HG02798 (cell line): Measurements from ENCODE around the gene CELF1.

ENCODE experiments used
- ATAC-seq: cut with Tn5 transposase; IDR thresholded peaks from one replicate; pipeline ENCODE4 v1.9.1; 2021; ENCODE audit warnings: mild to moderate bottlenecking; ENCODE audit not compliant: unreplicated experiment, poor library complexity

CELF1 gene

DNA sequence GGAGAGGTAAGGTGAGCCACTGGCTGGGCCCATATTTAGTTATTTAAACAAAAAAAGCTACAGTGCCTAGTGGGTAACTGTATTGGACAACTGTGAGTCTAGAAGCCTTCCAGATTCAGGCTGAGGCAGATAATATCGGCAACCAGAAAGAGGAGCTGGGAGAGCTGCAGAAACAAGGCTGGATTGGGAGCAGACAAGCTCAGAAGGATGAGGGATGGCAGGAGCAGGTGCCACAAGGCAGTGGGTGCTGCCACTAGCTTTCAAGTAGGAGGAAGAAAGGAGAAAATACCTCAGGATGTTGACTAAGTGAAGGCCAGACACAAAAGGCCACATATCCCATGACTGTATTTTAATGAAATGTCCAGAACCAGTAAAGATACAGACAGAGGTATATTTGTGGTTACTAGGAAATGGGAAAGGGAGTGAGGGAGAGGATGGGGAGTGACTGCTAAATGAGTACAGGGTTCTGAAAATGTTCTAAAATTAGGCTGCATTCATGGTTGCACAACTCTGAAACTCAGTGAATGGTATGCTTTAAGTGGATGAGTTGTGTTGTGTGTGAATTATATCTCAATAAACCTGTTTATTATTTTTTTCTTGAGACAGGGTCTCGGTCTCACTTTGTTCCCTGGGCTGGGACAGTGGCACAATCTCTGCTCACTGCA, 92.2 kb downstream of the CELF1 start:
- no peak for ATAC-seq

DNA sequence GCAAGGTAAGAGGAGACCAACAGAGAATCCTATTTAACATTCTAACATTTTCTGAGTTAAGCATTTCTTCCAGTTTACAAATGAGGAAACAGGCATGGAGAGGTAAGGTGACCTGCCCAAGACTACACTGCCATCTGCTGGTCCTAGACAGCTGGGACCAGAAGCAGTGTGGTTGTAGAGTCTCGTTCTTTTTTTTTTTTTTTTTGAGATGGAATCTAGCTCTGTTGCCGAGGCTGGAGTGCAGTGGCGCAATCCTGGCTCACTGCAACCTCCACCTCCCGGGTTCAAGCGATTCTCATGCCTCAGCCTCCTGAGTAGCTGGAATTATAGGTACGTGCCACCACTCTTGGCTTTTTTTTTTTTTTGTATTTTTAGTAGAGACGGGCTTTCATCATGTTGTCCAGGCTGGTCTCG, 98.7 kb downstream of the CELF1 start:
- ATAC-seq = peak; percentile 64

DNA sequence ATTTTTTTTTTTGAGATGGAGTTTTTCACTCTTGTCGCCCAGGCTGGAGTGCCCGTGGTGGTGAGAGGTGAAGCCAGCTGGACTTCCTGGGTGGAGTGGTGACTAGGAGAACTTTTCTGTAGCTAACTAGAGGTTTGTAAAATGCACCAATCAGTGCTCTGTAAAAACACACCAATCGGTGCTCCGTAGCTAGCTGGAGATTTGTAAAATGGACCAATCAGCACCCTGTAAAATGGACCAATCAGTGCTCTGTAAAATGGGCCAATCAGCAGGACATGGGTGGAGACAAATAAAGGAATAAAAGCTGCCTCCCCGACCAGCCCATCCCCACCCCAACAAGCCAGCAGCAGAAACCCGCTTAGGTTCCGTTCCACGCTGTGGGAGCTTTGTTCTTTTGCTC, 99.6 kb downstream of the CELF1 start:
- ATAC-seq = no peak

- ATAC-seq = no peak
Measured at GRCh38 chr11:47451990-47452389, 100.9 kb downstream of the CELF1 start.

- no peak for ATAC-seq
Measured at GRCh38 chr11:47451436-47451835, 101.5 kb downstream of the CELF1 start.

DNA sequence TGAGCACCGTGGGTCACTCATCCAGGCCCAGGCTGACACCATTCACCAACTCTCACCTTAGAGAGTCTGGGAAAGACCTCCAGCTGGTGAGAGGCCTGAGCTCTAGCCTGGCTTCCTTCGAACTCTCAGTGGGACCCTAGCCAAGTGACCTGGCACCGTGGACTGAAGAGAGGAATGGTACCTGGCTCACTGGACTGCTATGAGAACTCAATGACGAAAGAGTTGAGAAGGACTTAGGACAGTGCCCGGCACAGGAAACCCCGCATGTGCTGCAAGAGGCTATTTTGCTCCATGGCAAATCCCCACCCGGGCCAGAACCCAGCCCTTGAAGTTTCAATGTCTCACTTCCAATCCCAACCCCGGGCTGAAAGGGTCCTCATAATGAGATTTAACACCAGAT, 103.4 kb downstream of the CELF1 start:
- no peak for ATAC-seq

- ATAC-seq = no peak
Measured at GRCh38 chr11:47448566-47449427, 104.1 kb downstream of the CELF1 start, which contains the start of gene RAPSN. Gene RAPSN, minus strand, starts transcription at chr11:47449136. Its CDS starts 172 bp downstream, at chr11:47448964.

GRCh38 chr11:47447906-47448305, 105.0 kb downstream of the CELF1 start:
- no peak for ATAC-seq

DNA sequence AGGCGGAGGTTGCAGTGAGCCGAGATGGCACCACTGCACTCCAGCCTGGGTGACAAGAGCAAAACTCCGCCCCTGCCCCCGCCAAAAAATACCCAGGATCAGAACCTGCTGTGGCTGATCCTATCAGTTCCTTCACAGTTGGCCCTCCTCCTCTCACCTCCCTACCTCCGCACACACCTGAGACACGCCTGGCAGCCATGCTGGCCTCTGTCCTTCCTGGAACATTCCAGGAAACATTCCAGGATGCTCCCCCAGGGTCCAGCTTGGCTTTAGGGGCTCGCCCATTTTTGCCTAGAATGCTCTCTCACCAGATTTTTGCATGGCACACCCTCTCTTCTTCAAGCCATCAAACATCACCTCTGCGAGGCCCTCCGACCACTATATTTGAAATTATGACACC, 106.1 kb downstream of the CELF1 start:
- no peak for ATAC-seq

GRCh38 chr11:47445840-47446239, 107.1 kb downstream of the CELF1 start:
- ATAC-seq = no peak

DNA sequence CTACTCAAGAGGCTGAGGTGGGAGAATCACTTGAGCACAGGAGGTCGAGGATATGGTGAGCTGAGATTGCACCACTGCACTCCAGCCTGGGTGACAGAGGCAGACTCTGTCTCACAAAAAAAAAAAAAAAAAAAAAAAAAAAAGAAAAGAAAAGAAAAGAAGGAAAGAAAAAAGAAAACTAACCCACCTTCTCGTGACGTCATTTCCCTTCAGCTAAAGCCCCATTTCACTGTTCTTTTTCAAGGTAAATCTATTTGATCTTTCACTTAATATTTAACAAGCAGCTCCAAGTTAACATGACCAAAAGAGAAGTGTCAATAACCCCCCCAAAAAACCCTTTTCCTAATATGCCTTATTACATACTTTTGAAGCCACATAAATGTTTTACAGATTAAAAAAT, 109.1 kb downstream of the CELF1 start:
- no peak for ATAC-seq

DNA sequence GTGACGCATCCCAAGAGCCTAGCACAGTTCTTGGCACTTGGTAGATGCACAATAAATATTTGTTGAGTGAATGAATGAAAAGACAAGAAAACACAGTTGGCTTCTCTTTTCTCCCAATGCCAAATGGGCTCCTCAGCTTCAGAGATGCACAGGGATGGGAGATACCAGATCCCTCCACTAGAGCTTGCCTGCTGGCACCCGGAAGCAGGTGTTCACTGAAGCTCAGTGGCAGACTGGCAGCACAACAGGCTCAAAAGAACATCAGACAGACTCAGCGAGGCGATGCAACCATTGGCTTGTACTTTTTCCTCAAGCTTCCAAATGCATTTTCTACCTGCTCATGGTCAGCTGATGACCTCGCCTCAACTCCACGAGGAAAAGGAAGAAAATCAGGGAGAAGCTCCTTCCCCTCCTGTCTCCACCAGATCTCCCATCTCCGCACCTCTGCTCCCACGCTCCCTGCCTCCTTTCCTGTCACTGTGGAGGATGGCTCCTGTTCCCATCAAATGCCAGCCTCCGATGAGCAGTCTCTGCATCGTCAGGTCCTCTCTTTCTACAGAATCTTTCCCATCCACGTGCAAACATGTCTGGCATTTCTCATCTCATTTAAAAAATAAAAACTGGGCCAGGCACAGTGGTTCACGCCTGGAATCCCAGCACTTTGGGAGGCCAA, 109.8 kb downstream of the CELF1 start:
- no peak for ATAC-seq

DNA sequence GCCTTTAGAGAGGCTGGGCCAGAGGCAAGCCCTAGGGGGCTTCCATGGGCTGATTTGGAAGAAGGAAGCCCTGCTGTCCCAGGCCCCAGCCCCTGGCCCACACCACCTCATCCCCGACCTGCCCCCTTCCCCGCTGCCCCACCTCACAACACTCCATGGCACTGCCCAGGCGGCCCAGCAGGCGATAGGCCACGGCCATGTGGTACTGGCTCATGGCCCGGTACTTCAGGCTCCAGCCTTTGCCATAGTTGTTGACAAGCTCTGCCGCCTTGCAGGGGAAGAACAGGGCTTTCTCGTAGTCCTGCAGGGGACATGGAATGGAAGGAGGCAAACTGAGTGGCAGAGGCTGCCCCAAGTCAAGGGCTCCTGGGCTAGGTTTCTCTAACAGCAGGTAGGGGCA, 110.4 kb downstream of the CELF1 start:
- no peak for ATAC-seq

GRCh38 chr11:47441421-47441820, 111.5 kb downstream of the CELF1 start:
- no peak for ATAC-seq

- no peak for ATAC-seq
Measured at GRCh38 chr11:47440054-47440476, 112.9 kb downstream of the CELF1 start.

DNA sequence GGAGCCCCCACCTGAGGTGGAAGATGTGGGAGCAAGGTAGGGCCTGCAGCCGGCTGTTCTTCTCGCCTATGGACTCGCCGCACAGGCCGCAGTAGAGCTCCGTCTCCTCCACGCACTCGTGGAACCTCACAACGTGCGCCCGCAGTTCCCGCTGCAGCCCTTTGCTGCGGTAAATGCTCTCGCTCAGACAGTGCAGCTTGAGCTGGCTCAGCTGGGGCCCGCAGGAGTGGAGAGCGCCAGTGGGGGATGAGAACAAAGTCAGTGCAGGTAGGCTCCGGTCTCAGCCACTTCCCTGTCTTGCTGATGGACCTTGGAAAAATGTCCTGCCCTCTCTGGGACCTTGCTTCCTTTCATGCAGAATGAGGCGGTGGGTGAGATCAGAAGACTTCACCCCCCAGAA, 114.2 kb downstream of the CELF1 start:
- ATAC-seq = no peak

DNA sequence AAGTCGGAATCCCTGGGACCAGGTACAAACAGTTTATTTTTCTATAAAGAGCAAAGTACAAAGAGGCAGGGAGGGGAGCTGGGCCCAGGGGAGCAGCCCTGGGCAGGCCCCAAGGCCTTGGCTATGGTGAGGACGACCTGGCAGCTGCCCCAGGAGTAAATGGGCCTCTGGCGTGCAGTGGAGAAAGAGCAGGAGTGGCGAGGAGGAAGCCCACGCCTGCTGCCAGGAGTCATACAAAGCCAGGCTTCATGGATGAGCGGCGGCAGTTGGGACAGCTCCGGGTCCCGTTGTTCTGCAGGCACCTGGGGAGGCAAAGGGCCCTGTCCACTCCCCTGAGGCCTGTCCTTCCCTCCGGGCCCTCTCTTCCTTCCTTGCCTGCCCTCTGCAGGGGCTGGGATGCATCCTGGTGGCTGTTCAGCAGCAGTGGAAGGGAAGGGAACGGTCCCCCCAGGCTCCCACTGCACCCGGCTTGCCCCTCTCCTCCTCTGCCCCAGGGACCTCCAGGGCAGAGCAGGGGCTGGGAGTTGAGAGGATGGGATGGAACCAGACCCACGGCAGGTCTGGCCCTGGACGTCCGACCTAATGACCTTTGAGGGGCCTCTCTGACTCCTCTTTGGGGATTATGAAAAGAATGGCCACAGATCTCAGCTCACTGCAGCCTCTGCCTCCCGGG, 115.0 kb downstream of the CELF1 start:
- ATAC-seq = no peak

- ATAC-seq = no peak
Measured at GRCh38 chr11:47437218-47437745, 115.7 kb downstream of the CELF1 start.

DNA sequence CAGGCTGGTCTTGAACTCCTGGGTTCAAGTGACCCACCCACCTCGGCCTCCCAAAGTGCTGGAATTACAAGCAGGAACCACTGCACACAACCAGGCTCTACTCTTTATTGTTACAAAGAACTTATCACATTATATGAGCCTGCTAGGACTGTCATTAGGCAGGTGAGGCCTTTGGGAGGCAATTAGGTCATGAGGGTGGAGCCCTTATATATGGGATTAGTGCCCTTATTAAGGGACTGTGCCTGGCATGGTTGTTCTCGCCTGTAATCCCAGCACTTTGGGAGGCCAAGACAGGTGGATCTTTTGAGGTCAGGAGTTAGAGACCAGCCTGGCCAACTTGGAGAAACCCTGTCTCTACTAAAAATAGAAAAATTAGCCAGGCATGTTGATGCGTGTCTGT, 116.2 kb downstream of the CELF1 start:
- no peak for ATAC-seq

DNA sequence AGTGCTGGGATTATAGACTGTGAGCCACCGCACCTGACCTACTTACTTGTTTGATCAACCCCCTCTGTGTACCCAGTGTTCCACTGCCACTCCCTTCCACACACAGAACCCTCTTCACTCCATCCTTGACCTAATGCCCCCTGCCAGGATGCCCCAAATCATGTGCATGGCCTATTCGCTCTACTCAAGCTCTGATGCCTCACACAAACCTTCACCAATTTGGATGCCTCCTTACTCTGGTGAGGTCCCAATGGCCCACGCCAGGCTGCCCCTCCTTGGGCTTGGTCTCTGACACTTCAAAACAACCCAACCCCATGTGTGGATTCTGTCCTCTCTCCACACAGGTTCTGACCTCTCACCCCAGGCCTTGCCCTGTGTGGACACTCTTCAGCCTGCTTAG, 117.2 kb downstream of the CELF1 start:
- ATAC-seq = no peak
